ENCODE measurements around the gene CDKL2.

CDKL2 gene

GRCh38 chr4:75623026-75623425, 7.3 kb downstream of the CDKL2 start:
- TF ChIP-seq LEF1 (IDR thresholded peaks at IDR 0.05; ENCODE audit: borderline replicate concordance), result no peak
- no peak for TF ChIP-seq FOXK2 (IDR thresholded peaks at IDR 0.05)
- no peak for TF ChIP-seq CTBP1 (IDR thresholded peaks at IDR 0.05; ENCODE audit: borderline replicate concordance)
- no peak for TF ChIP-seq SP1 (IDR thresholded peaks at IDR 0.05)
- no peak for TF ChIP-seq FOXA1 (IDR thresholded peaks at IDR 0.05)
- no peak for TF ChIP-seq FOXM1 (IDR thresholded peaks at IDR 0.05; ENCODE audit: borderline replicate concordance)
- TF ChIP-seq PKNOX1 (IDR thresholded peaks at IDR 0.05), result no peak
- no peak for TF ChIP-seq BHLHE40 (IDR thresholded peaks at IDR 0.05; ENCODE audit: borderline replicate concordance)
- TF ChIP-seq SUZ12 (IDR thresholded peaks at IDR 0.05), result no peak
- no peak for TF ChIP-seq ELF4 (IDR thresholded peaks at IDR 0.05)
- no peak for TF ChIP-seq HDGF (IDR thresholded peaks at IDR 0.05; ENCODE audit: borderline replicate concordance)
- TF ChIP-seq L3MBTL2 (conservative IDR thresholded peaks at IDR 0.05), result no peak
- TF ChIP-seq NFRKB (IDR thresholded peaks at IDR 0.05), result no peak
- TF ChIP-seq ARNT (IDR thresholded peaks at IDR 0.05), result no peak
- no peak for TF ChIP-seq TARDBP (IDR thresholded peaks at IDR 0.05)
- no peak for TF ChIP-seq ZNF384 (IDR thresholded peaks at IDR 0.05)
- ChIA-PET POLR2A (no interaction called here), CTCF (no interaction called here)
- DNase-seq (ENCODE audit: extremely low spot score), result no peak

GRCh38 chr4:75621715-75622114, 8.6 kb downstream of the CDKL2 start:
- CTCF ChIA-PET, result no interaction called here
- DNase-seq (ENCODE audit: extremely low spot score), result no peak
- TF ChIP-seq LEF1 (IDR thresholded peaks at IDR 0.05; ENCODE audit: borderline replicate concordance), result no peak
- no peak for TF ChIP-seq L3MBTL2 (conservative IDR thresholded peaks at IDR 0.05)
- no peak for TF ChIP-seq TARDBP (IDR thresholded peaks at IDR 0.05)
- POLR2A ChIA-PET, result no interaction called here

- CTCF ChIA-PET, result no interaction called here
- POLR2A ChIA-PET, result no interaction called here
- TF ChIP-seq FOXA1 (IDR thresholded peaks at IDR 0.05), result no peak
- no peak for TF ChIP-seq TARDBP (IDR thresholded peaks at IDR 0.05)
- no peak for TF ChIP-seq FOXM1 (IDR thresholded peaks at IDR 0.05; ENCODE audit: borderline replicate concordance)
- TF ChIP-seq BHLHE40 (IDR thresholded peaks at IDR 0.05; ENCODE audit: borderline replicate concordance), result no peak
- TF ChIP-seq NFRKB (IDR thresholded peaks at IDR 0.05), result no peak
- TF ChIP-seq L3MBTL2 (conservative IDR thresholded peaks at IDR 0.05), result no peak
- TF ChIP-seq HDGF (IDR thresholded peaks at IDR 0.05; ENCODE audit: borderline replicate concordance), result no peak
- TF ChIP-seq LEF1 (IDR thresholded peaks at IDR 0.05; ENCODE audit: borderline replicate concordance), result no peak
- no peak for TF ChIP-seq CTBP1 (IDR thresholded peaks at IDR 0.05; ENCODE audit: borderline replicate concordance)
- TF ChIP-seq SUZ12 (IDR thresholded peaks at IDR 0.05), result no peak
- TF ChIP-seq FOXK2 (IDR thresholded peaks at IDR 0.05), result no peak
- no peak for DNase-seq (ENCODE audit: extremely low spot score)
These were observed 18.0 kb downstream of the CDKL2 start for GRCh38 chr4:75612306-75612705.

GRCh38 chr4:75605928-75606327, 24.4 kb downstream of the CDKL2 start:
- POLR2A ChIA-PET, result no interaction called here
- DNase-seq (ENCODE audit: extremely low spot score), result no peak
- TF ChIP-seq CTBP1 (IDR thresholded peaks at IDR 0.05; ENCODE audit: borderline replicate concordance) (no peak), SUZ12 (IDR thresholded peaks at IDR 0.05) (no peak), FOXM1 (IDR thresholded peaks at IDR 0.05; ENCODE audit: borderline replicate concordance) (no peak), LEF1 (IDR thresholded peaks at IDR 0.05; ENCODE audit: borderline replicate concordance) (no peak), TARDBP (IDR thresholded peaks at IDR 0.05) (no peak), L3MBTL2 (conservative IDR thresholded peaks at IDR 0.05) (no peak), HDGF (IDR thresholded peaks at IDR 0.05; ENCODE audit: borderline replicate concordance) (no peak), SP1 (IDR thresholded peaks at IDR 0.05) (no peak), FOXA1 (IDR thresholded peaks at IDR 0.05) (no peak), ARNT (IDR thresholded peaks at IDR 0.05) (no peak), FOXK2 (IDR thresholded peaks at IDR 0.05) (no peak), PKNOX1 (IDR thresholded peaks at IDR 0.05) (no peak), BHLHE40 (IDR thresholded peaks at IDR 0.05; ENCODE audit: borderline replicate concordance) (no peak)
- CTCF ChIA-PET, result interaction anchor here (0.6 to 0.7 kb wide), 2 partner anchors 42 to 60 kb away, joined by 3 read pairs; no protein-coding TSS in a partner anchor

GRCh38 chr4:75599647-75600046, 30.7 kb downstream of the CDKL2 start:
- TF ChIP-seq L3MBTL2 (conservative IDR thresholded peaks at IDR 0.05) (no peak), BHLHE40 (IDR thresholded peaks at IDR 0.05; ENCODE audit: borderline replicate concordance) (no peak), LEF1 (IDR thresholded peaks at IDR 0.05; ENCODE audit: borderline replicate concordance) (no peak), HDGF (IDR thresholded peaks at IDR 0.05; ENCODE audit: borderline replicate concordance) (no peak), ARNT (IDR thresholded peaks at IDR 0.05) (no peak), SUZ12 (IDR thresholded peaks at IDR 0.05) (no peak)
- DNase-seq (ENCODE audit: extremely low spot score), result no peak
- ChIA-PET POLR2A (no interaction called here), CTCF (no interaction called here)

- TF ChIP-seq NFRKB (IDR thresholded peaks at IDR 0.05) (no peak), SP1 (IDR thresholded peaks at IDR 0.05) (no peak), ARNT (IDR thresholded peaks at IDR 0.05) (no peak), L3MBTL2 (conservative IDR thresholded peaks at IDR 0.05) (no peak), ZNF384 (IDR thresholded peaks at IDR 0.05) (no peak), ELF4 (IDR thresholded peaks at IDR 0.05) (no peak), CTBP1 (IDR thresholded peaks at IDR 0.05; ENCODE audit: borderline replicate concordance) (no peak), TARDBP (IDR thresholded peaks at IDR 0.05) (no peak), LEF1 (IDR thresholded peaks at IDR 0.05; ENCODE audit: borderline replicate concordance) (no peak), BHLHE40 (IDR thresholded peaks at IDR 0.05; ENCODE audit: borderline replicate concordance) (no peak), FOXA1 (IDR thresholded peaks at IDR 0.05) (no peak), PKNOX1 (IDR thresholded peaks at IDR 0.05) (no peak), FOXM1 (IDR thresholded peaks at IDR 0.05; ENCODE audit: borderline replicate concordance) (no peak), SUZ12 (IDR thresholded peaks at IDR 0.05) (no peak)
- ChIA-PET CTCF (no interaction called here), POLR2A (no interaction called here)
- no peak for DNase-seq (ENCODE audit: extremely low spot score)
These were observed 31.9 kb downstream of the CDKL2 start for GRCh38 chr4:75598390-75598789.
